DOHH2 (cell line): ENCODE measurements around the gene ELOVL5.

ENCODE experiments used
- EZH2phosphoT487 ChIP-seq: fragments of 200-600 bp; sonication (generic); IDR thresholded peaks from 2 replicates; pipeline ENCODE4 v1.6.1; 2017; ENCODE audit warnings: borderline replicate concordance, mild to moderate bottlenecking, antibody characterized with exemption, low read length, moderate library complexity, mixed read lengths
- TF ChIP-seq, protein P1 (sequence below): fragments of 200-600 bp; sonication (generic); IDR thresholded peaks from one replicate; pipeline ENCODE4 v1.5.1; 2014; ENCODE audit warnings: antibody characterized with exemption, mild to moderate bottlenecking, low read depth, low read length; ENCODE audit not compliant: poor library complexity, severe bottlenecking

DNA sequence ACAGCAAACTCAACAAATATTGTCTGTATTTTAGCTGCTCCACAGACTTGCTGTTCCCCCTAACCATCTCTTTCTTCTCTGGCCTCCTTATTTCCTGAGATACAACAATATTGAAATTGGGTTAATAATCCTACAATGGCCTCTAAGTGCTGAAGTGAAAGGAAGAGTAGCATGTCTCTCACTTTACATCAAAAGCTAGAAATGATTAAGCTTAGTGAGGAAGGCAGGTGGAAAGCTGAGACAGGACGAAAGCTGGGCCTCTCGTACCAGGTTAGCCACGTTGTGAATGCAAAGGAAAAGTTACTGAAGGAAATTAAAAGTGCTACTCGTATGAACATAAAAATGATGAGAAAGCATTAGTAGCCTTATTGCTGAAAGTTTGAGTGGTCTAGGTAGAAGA is 63.8 kb downstream of the ELOVL5 start:
- TF ChIP-seq, protein P1, sequence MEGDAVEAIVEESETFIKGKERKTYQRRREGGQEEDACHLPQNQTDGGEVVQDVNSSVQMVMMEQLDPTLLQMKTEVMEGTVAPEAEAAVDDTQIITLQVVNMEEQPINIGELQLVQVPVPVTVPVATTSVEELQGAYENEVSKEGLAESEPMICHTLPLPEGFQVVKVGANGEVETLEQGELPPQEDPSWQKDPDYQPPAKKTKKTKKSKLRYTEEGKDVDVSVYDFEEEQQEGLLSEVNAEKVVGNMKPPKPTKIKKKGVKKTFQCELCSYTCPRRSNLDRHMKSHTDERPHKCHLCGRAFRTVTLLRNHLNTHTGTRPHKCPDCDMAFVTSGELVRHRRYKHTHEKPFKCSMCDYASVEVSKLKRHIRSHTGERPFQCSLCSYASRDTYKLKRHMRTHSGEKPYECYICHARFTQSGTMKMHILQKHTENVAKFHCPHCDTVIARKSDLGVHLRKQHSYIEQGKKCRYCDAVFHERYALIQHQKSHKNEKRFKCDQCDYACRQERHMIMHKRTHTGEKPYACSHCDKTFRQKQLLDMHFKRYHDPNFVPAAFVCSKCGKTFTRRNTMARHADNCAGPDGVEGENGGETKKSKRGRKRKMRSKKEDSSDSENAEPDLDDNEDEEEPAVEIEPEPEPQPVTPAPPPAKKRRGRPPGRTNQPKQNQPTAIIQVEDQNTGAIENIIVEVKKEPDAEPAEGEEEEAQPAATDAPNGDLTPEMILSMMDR: no peak
- no peak for TF ChIP-seq EZH2phosphoT487
